ENCODE measurements around the gene ABHD4. TPM values are rescaled to one million over a fixed set of nuclear protein-coding genes. Genes with fewer than 3 reads are reported as not detected.

The ABHD4 gene
- total and polyA plus RNA-seq, 2 of the 4 experiments (the other 2 are of a cell fraction) = 5.0 to 22.0 TPM

GRCh38 chr14:22627506-22628263 is 29.6 kb downstream of the ABHD4 start:
- no peaks in the 10 kb centered on the region for H4K20me1 ChIP-seq (ENCODE audit: insufficient read depth, low read length)
- no peaks in the 10 kb centered on the region for H3K36me3 ChIP-seq (ENCODE audit: control insufficient read depth, insufficient read depth, low read length)
- no peaks in the 10 kb centered on the region; the same call in 1 of the 2 replicates for H3K27me3 ChIP-seq (ENCODE audit: control insufficient read depth, insufficient read depth, low read length)
- DNase-seq = no peak
- intact Hi-C loops (cut with micrococcal nuclease) = no loop called here
- no peak overlapping the region for H3K56ac ChIP-seq (ENCODE audit: extremely low read depth, insufficient read depth, low read length)
- no peak overlapping the region for H2AK9ac ChIP-seq (replicated peaks; ENCODE audit: low read depth, low read length, poor library complexity)
- no peak overlapping the region for H2BK120ac ChIP-seq (ENCODE audit: low read depth, low read length)
- no TSS peak for BruUV-seq (replicated peaks)
- no peaks in the 10 kb centered on the region for H3K79me1 ChIP-seq (ENCODE audit: low read depth in 1 of 2, low read length in 2 of 2)
- WGBS, 2 experiments (ENCODE audit: extremely low coverage in 2 of 2, insufficient read length in 1 of 2) = no CpG with 5 or more reads among the region's 7 CpGs
- H3K14ac ChIP-seq (replicated peaks; ENCODE audit: low read depth, low read length) = no peak overlapping the region; the same call in 1 of the 2 replicates
- dilution Hi-C loops (cut with HindIII; ENCODE audit: low sequenced_read_pairs, unreplicated experiment) = no loop called here
- H3K4me2 ChIP-seq (ENCODE audit: low read depth, low read length) = no peak overlapping the region
- no peak overlapping the region for H3K27ac ChIP-seq (ENCODE audit: insufficient read depth, low read length)
- H3K23ac ChIP-seq (ENCODE audit: low read depth, low read length) = no peak overlapping the region
- in situ Hi-C loops (cut with MboI; ENCODE audit: low sequenced_read_pairs) = no loop called here
- peaks cover 4% of the 10 kb centered on the region; the same call in 1 of the 2 replicates for H3K4me1 ChIP-seq (ENCODE audit: control insufficient read depth, insufficient read depth, low read length)
- H3K4ac ChIP-seq (ENCODE audit: low read depth, low read length) = no peak overlapping the region
- no peak overlapping the region for H3K4me3 ChIP-seq (ENCODE audit: insufficient read depth, low read depth, low read length)
- no peak overlapping the region for H3K18ac ChIP-seq (ENCODE audit: low read depth, low read length)
- no peak overlapping the region for H2BK5ac ChIP-seq (ENCODE audit: low read depth, low read length, poor library complexity, severe bottlenecking)
- no peak for ATAC-seq (ENCODE audit: low read depth)
- no peak overlapping the region for H2BK15ac ChIP-seq (ENCODE audit: low read depth, low read length)
- no peak overlapping the region for H2AK5ac ChIP-seq (ENCODE audit: low read depth, low read length)
- CTCF ChIA-PET = no interaction called here
- no peak overlapping the region for H2BK20ac ChIP-seq (ENCODE audit: low read depth, low read length)
- no peak overlapping the region for H3K9ac ChIP-seq (ENCODE audit: low read depth, low read length)
- H2AFZ ChIP-seq (replicated peaks; ENCODE audit: low read length, poor library complexity) = no peak overlapping the region
- no peak overlapping the region for H4K5ac ChIP-seq (ENCODE audit: low read depth, low read length)
- TF ChIP-seq RCOR1 (IDR thresholded peaks at IDR 0.05; ENCODE audit: insufficient replicate concordance, low read length) = no peak
- TF ChIP-seq MXI1 (IDR thresholded peaks at IDR 0.05; ENCODE audit: borderline replicate concordance, low read depth, low read length) = no peak
- TF ChIP-seq SMC3 (IDR thresholded peaks at IDR 0.05; ENCODE audit: low read depth, low read length) = no peak
- TF ChIP-seq FOS (IDR thresholded peaks at IDR 0.05; ENCODE audit: low read depth, low read length) = no peak
- H3K9me3 ChIP-seq (ENCODE audit: control insufficient read depth, insufficient read depth, low read length) = no peaks in the 10 kb centered on the region
- H3K9me1 ChIP-seq (ENCODE audit: insufficient read depth, low read length) = no peaks in the 10 kb centered on the region
- H4K91ac ChIP-seq (ENCODE audit: insufficient read depth, low read depth, low read length) = no peak overlapping the region
- H4K8ac ChIP-seq (ENCODE audit: low read depth in 2 of 2, low read length in 2 of 2) = no peak overlapping the region
- POLR2A ChIA-PET (ENCODE audit: unreplicated experiment) = no interaction called here
